H1 (cell line): ENCODE results near the gene TEKT3. TPM values are rescaled to one million over a fixed set of nuclear protein-coding genes. Genes with fewer than 3 reads are reported as not detected.

Source experiments
- CTCF ChIA-PET: fragments of 300-600 bp; sonication (Branson Sonifier 250); formaldehyde crosslinking; loops from one replicate; lab custom pipeline; 2021; ENCODE audit not compliant: partially characterized antibody; lab: Charles Lee
- POLR2A ChIA-PET: fragments of 300-600 bp; sonication (Branson Sonifier 250); formaldehyde crosslinking; loops from one replicate; lab custom pipeline; 2021; ENCODE audit warnings: inconsistent platforms; ENCODE audit not compliant: partially characterized antibody; lab: Charles Lee
- DNase-seq, 2 experiments: peaks; one replicate each; pipeline versions ENCODE4 v3.0.0 to v3.0.0-alpha.2; 2010 to 2022; ENCODE audit warnings: low spot score in 2 of 2, low read depth in 1 of 2, mixed read lengths in 1 of 2
- FAIRE-seq: peaks from 2 replicates; lab custom pipeline; 2011; peaks lifted over from hg19 to GRCh38; lab: Jason Lieb, UNC
- H2AFZ ChIP-seq: 2 replicates; pipeline ENCODE4 v1.8.1; 2012; ENCODE audit warnings: low read length, inconsistent platforms
- H2AK5ac ChIP-seq: 2 replicates; pipeline ENCODE4 v1.6.1; 2013; ENCODE audit warnings: low read depth, low read length
- H2BK120ac ChIP-seq: replicated peaks from 2 replicates; pipeline ENCODE3; 2013; ENCODE audit warnings: low read depth, low read length, inconsistent platforms
- H2BK12ac ChIP-seq: 2 replicates; pipeline ENCODE4 v1.6.1; 2013; ENCODE audit warnings: low read depth, low read length
- H2BK15ac ChIP-seq: 2 replicates; pipeline ENCODE4 v1.6.1; 2013; ENCODE audit warnings: low read length
- H2BK20ac ChIP-seq: 2 replicates; pipeline ENCODE4 v1.6.1; 2013; ENCODE audit warnings: low read length
- H2BK5ac ChIP-seq: 2 replicates; pipeline ENCODE4 v1.6.1; 2013; ENCODE audit warnings: low read depth, low read length
- H3K14ac ChIP-seq: 2 replicates; pipeline ENCODE4 v1.6.1; 2013; ENCODE audit warnings: inconsistent platforms; ENCODE audit not compliant: insufficient read length
- H3K18ac ChIP-seq: 2 replicates; pipeline ENCODE4 v1.6.1; 2013; ENCODE audit warnings: low read length; ENCODE audit errors: extremely low read depth
- H3K23ac ChIP-seq: 2 replicates; pipeline ENCODE4 v1.6.1; 2013; ENCODE audit warnings: inconsistent platforms; ENCODE audit not compliant: insufficient read length
- H3K23me2 ChIP-seq: 2 replicates; pipeline ENCODE4 v1.6.1; 2013; ENCODE audit warnings: low read depth, low read length
- H3K27ac ChIP-seq: 2 replicates; pipeline ENCODE4 v1.6.1; 2011; ENCODE audit warnings: low read depth, low read length, inconsistent platforms
- H3K27me3 ChIP-seq, 4 experiments: replicated peaks in 1 of 4; 1 replicate in 1 of 4; 2 replicates in 3 of 4; pipeline versions ENCODE4 v1.6.1 to v1.8.1; 2011 to 2013; ENCODE audit warnings: low read length in 3 of 4, mild to moderate bottlenecking in 3 of 4, inconsistent platforms in 2 of 4, mixed read lengths in 2 of 4, moderate library complexity in 1 of 4; ENCODE audit not compliant: control insufficient read depth in 3 of 4, insufficient read depth in 3 of 4; ENCODE audit errors: extremely low read depth in 1 of 4
- H3K36me3 ChIP-seq, 4 experiments: 2 replicates each; pipeline versions ENCODE4 v1.6.1 to v1.8.1; 2011 to 2013; ENCODE audit warnings: mild to moderate bottlenecking in 4 of 4, low read length in 3 of 4, moderate library complexity in 2 of 4, control low read depth in 1 of 4, inconsistent platforms in 1 of 4; ENCODE audit not compliant: insufficient read depth in 4 of 4, control insufficient read depth in 2 of 4
- H3K4ac ChIP-seq: replicated peaks from 2 replicates; pipeline ENCODE3; 2013; ENCODE audit warnings: low read length, low read depth, mixed read lengths, inconsistent platforms; ENCODE audit not compliant: insufficient read length
- H3K4me1 ChIP-seq, 4 experiments: replicated peaks in 1 of 4; 1 replicate in 1 of 4; 2 replicates in 3 of 4; pipeline versions ENCODE4 v1.6.1 to v1.8.1; 2011 to 2013; ENCODE audit warnings: low read length in 3 of 4, inconsistent platforms in 2 of 4, mixed read lengths in 1 of 4; ENCODE audit not compliant: insufficient read depth in 4 of 4, control insufficient read depth in 3 of 4
- H3K4me2 ChIP-seq, 2 experiments: 2 replicates each; pipeline versions ENCODE4 v1.6.1 to v1.8.1; 2011 to 2013; ENCODE audit warnings: low read depth in 2 of 2, low read length in 2 of 2, control low read depth in 1 of 2, inconsistent platforms in 1 of 2, mild to moderate bottlenecking in 1 of 2; ENCODE audit not compliant: insufficient read depth in 1 of 2
- H3K4me3 ChIP-seq, 4 experiments: fragments of 200-600, 300-600 bp in 1 of 4; sonication (generic), shearing (Covaris generic), sonication (Bioruptor Twin) in 1 of 4; 2 replicates each; pipeline versions ENCODE4 v1.5.1 to v1.8.1; 2011 to 2016; ENCODE audit warnings: low read length in 4 of 4, low read depth in 3 of 4, control low read depth in 2 of 4, inconsistent platforms in 2 of 4, mild to moderate bottlenecking in 2 of 4, mixed read lengths in 1 of 4, moderate library complexity in 1 of 4; ENCODE audit not compliant: insufficient read depth in 2 of 4; ENCODE audit errors: extremely low read depth in 1 of 4
- H3K56ac ChIP-seq: replicated peaks from 2 replicates; pipeline ENCODE3; 2013; ENCODE audit warnings: low read depth, mild to moderate bottlenecking, mixed read lengths, low read length, inconsistent platforms; ENCODE audit not compliant: insufficient read length
- H3K79me1 ChIP-seq: 2 replicates; pipeline ENCODE4 v1.6.1; 2013; ENCODE audit warnings: low read depth, low read length, control low read depth
- H3K79me2 ChIP-seq, 2 experiments: 2 replicates each; pipeline versions ENCODE4 v1.6.1 to v1.8.1; 2012 to 2013; ENCODE audit warnings: low read length in 2 of 2, mild to moderate bottlenecking in 2 of 2, inconsistent platforms in 1 of 2; ENCODE audit not compliant: insufficient read depth in 2 of 2, control insufficient read depth in 1 of 2
- H3K9ac ChIP-seq, 4 experiments: replicated peaks in 1 of 4; 1 replicate in 1 of 4; 2 replicates in 3 of 4; pipeline versions ENCODE4 v1.6.1 to v1.8.1; 2011 to 2013; ENCODE audit warnings: low read depth in 3 of 4, low read length in 3 of 4, control low read depth in 2 of 4, mild to moderate bottlenecking in 2 of 4, moderate library complexity in 2 of 4, inconsistent platforms in 1 of 4; ENCODE audit errors: extremely low read depth in 1 of 4
- H3K9me3 ChIP-seq, 2 experiments: 2 replicates each; pipeline versions ENCODE4 v1.6.1 to v1.8.1; 2012 to 2013; ENCODE audit warnings: mild to moderate bottlenecking in 2 of 2, moderate library complexity in 2 of 2, control low read depth in 1 of 2, inconsistent platforms in 1 of 2, low read depth in 1 of 2, low read length in 1 of 2, mixed read lengths in 1 of 2; ENCODE audit not compliant: insufficient read depth in 2 of 2
- H4K20me1 ChIP-seq, 2 experiments: replicated peaks in 1 of 2; 2 replicates each; pipeline versions ENCODE3 to v1.8.1; 2011 to 2013; ENCODE audit warnings: inconsistent platforms in 2 of 2, low read length in 2 of 2, mild to moderate bottlenecking in 1 of 2; ENCODE audit not compliant: insufficient read depth in 2 of 2, control insufficient read depth in 1 of 2
- H4K5ac ChIP-seq: 2 replicates; pipeline ENCODE4 v1.6.1; 2013; ENCODE audit warnings: low read length, low read depth, mixed read lengths, inconsistent platforms; ENCODE audit not compliant: insufficient read length
- H4K8ac ChIP-seq: 2 replicates; pipeline ENCODE4 v1.8.0; 2013; ENCODE audit warnings: mild to moderate bottlenecking, moderate library complexity, low read length, inconsistent platforms; ENCODE audit not compliant: insufficient read depth; ENCODE audit errors: extremely low read depth
- H4K91ac ChIP-seq: replicated peaks from 2 replicates; pipeline ENCODE3; 2013; ENCODE audit warnings: low read length, mixed read lengths, inconsistent platforms; ENCODE audit not compliant: insufficient read length
- ASH2L ChIP-seq: fragments of 200-600, 300-600 bp; sonication (generic); IDR thresholded peaks from one replicate; pipeline ENCODE4 v1.7.1; 2017; ENCODE audit warnings: low read length
- CHD2 ChIP-seq: IDR thresholded peaks from 2 replicates; pipeline ENCODE4 v1.6.1; 2012; ENCODE audit warnings: low read length, improper control_type of control experiment
- CREB1 ChIP-seq: IDR thresholded peaks from 2 replicates; pipeline ENCODE4 v1.6.1; 2012; ENCODE audit warnings: inconsistent platforms
- EP300 ChIP-seq, 2 experiments: IDR thresholded peaks; 1 replicate in 1 of 2; 2 replicates in 1 of 2; pipeline ENCODE4 v1.6.1; 2011 to 2012; ENCODE audit warnings: low read depth in 2 of 2, low read length in 2 of 2, mild to moderate bottlenecking in 2 of 2, borderline replicate concordance in 1 of 2, inconsistent platforms in 1 of 2, moderate library complexity in 1 of 2
- FOSL1 ChIP-seq: IDR thresholded peaks from 2 replicates; pipeline ENCODE4 v1.6.1; 2011; ENCODE audit warnings: mild to moderate bottlenecking, low read depth, low read length, moderate library complexity; ENCODE audit not compliant: insufficient read depth
- HDAC2 ChIP-seq, 2 experiments: fragments of 300-600 bp in 1 of 2; sonication (generic) in 1 of 2; IDR thresholded peaks; 2 replicates each; pipeline ENCODE4 v1.6.1; 2011 to 2012; ENCODE audit warnings: low read depth in 2 of 2, low read length in 2 of 2, mild to moderate bottlenecking in 2 of 2, moderate library complexity in 2 of 2, borderline replicate concordance in 1 of 2, inconsistent platforms in 1 of 2
- JUN ChIP-seq: IDR thresholded peaks from 2 replicates; pipeline ENCODE4 v1.6.1; 2011; ENCODE audit warnings: low read depth, mild to moderate bottlenecking, improper control_type of control experiment, low read length
- PHF8 ChIP-seq: fragments of 200-600 bp; sonication (generic); conservative IDR thresholded peaks from 2 replicates; pipeline ENCODE4 v1.7.1; 2012; ENCODE audit warnings: low read depth, mild to moderate bottlenecking, inconsistent platforms, low read length, moderate library complexity
- SRF ChIP-seq: IDR thresholded peaks from 2 replicates; pipeline ENCODE4 v1.6.1; 2011; ENCODE audit warnings: mild to moderate bottlenecking, low read depth, low read length, moderate library complexity
- ZNF274 ChIP-seq: IDR thresholded peaks from 2 replicates; pipeline ENCODE4 v1.7.0; 2012; ENCODE audit warnings: low read length, borderline replicate concordance; ENCODE audit errors: extremely low read depth
- WGBS, 2 experiments: shearing (Covaris generic) in 1 of 2; methylation state at CpG; one replicate each; pipeline versions ENCODE4 v1.1.6 to v1.1.7; 2013 to 2015; ENCODE audit warnings: low lambda C conversion rate in 2 of 2, mixed read lengths in 2 of 2, inconsistent platforms in 1 of 2, low coverage in 1 of 2, missing lambda C conversion rate in 1 of 2; ENCODE audit not compliant: insufficient replicate concordance in 2 of 2, insufficient coverage in 1 of 2, insufficient read length in 1 of 2; ENCODE audit errors: extremely low coverage in 1 of 2, missing lambda C conversion rate in 1 of 2; 5-methylcytosine and 5-hydroxymethylcytosine counted together
- polyA plus RNA-seq, 7 experiments: library from polyadenylated mRNA; depleted of rRNA in 3 of 7; stranded (reverse) in 5 of 7; unstranded in 2 of 7; fragments of >200 nt in 5 of 7; fragments of 200-250 nt in 2 of 7; gene quantifications; 1 replicate in 5 of 7; 2 replicates in 1 of 7; 4 replicates in 1 of 7; pipeline versions ENCODE4 v1.2.1 to v1.2.3, GENCODE V29; 2011 to 2013; ENCODE audit warnings: missing spikeins in 2 of 7, mixed read lengths in 2 of 7
- total RNA-seq: library from RNA; stranded (reverse); fragmentation: NEBNext Ultra II Directional; extraction: Animal tissue kit (Norgen Biotek cat#: 25700); gene quantifications from 2 replicates; pipeline ENCODE4 v1.2.1, GENCODE V29; 2021

The TEKT3 gene
- total and polyA plus RNA-seq, 2 of the 8 experiments (the other 6 are each of a cell fraction or from before 2014, with no cell fraction given): 2.2 to 2.9 TPM

GRCh38 chr17:15354256-15354655 is 12.9 kb upstream of the TEKT3 start:
- H3K9me3 ChIP-seq: no peaks in the 10 kb centered on the region

More at GRCh38 chr17:15354256-15354655, 12.9 kb upstream of the TEKT3 start:
- no peaks in the 10 kb centered on the region for H4K20me1 ChIP-seq
- 99% methylated on average over 3 of the region's 3 CpGs; no CpG with 5 or more reads in 1 of the 2 experiments for WGBS, 2 experiments
- H3K27me3 ChIP-seq: no peaks in the 10 kb centered on the region
- no peaks in the 10 kb centered on the region for H3K4me1 ChIP-seq
- H3K14ac ChIP-seq: no peak overlapping the region
- no peaks in the 10 kb centered on the region for H3K79me2 ChIP-seq
- H3K23ac ChIP-seq: no peak overlapping the region
- H2BK15ac ChIP-seq: no peak overlapping the region
- no peak for TF ChIP-seq SRF
- TF ChIP-seq EP300 (IDR thresholded peaks at IDR 0.05; ENCODE audit: borderline replicate concordance in 1 of 2, low read depth in 2 of 2, low read length in 2 of 2): no peak
- TF ChIP-seq JUN: no peak
- TF ChIP-seq CHD2: no peak
- TF ChIP-seq ASH2L: no peak
- TF ChIP-seq FOSL1: no peak
- no peak for TF ChIP-seq ZNF274
- TF ChIP-seq HDAC2 (IDR thresholded peaks at IDR 0.05; ENCODE audit: borderline replicate concordance in 1 of 2, low read depth in 2 of 2, low read length in 2 of 2): no peak
- no peak for TF ChIP-seq CREB1
- no peak for TF ChIP-seq PHF8
- DNase-seq (no peak), FAIRE-seq (no peak)
- no peaks in the 10 kb centered on the region for H3K23me2 ChIP-seq
- H3K79me1 ChIP-seq: no peaks in the 10 kb centered on the region
- H3K36me3 ChIP-seq: no peaks in the 10 kb centered on the region
- no peak overlapping the region for H2AK5ac ChIP-seq
- H2BK12ac ChIP-seq: no peak overlapping the region
- no peak overlapping the region for H3K4ac ChIP-seq
- H3K4me2 ChIP-seq: no peak overlapping the region
- no peak overlapping the region for H2BK5ac ChIP-seq
- H3K4me3 ChIP-seq: no peak overlapping the region
- no peak overlapping the region for H3K27ac ChIP-seq
- no peak overlapping the region for H3K56ac ChIP-seq
- H4K5ac ChIP-seq: no peak overlapping the region
- H4K91ac ChIP-seq: no peak overlapping the region
- ChIA-PET POLR2A (no interaction called here), CTCF (interaction anchor here (1.8 to 2.2 kb wide), 2 partner anchors 92 kb away, joined by 4 read pairs; no protein-coding TSS in a partner anchor)
- H2AFZ ChIP-seq: no peak overlapping the region
- H3K18ac ChIP-seq: no peak overlapping the region
- no peak overlapping the region for H4K8ac ChIP-seq
- H3K9ac ChIP-seq: no peak overlapping the region
- no peak overlapping the region for H2BK120ac ChIP-seq
- H2BK20ac ChIP-seq: no peak overlapping the region
